SU-DHL-6 (cell line): ENCODE results near the gene RARB.

ENCODE experiments used
- H2AFZ ChIP-seq: fragments of 200-600 bp; sonication (generic); 2 replicates; pipeline ENCODE4 v1.6.1; 2014; ENCODE audit warnings: low read depth, mild to moderate bottlenecking, moderate library complexity, mixed read lengths, antibody characterized with exemption, low read length; ENCODE audit not compliant: severe bottlenecking
- H3F3A ChIP-seq: fragments of 200-600 bp; shearing (Covaris generic); 2 replicates; pipeline ENCODE4 v1.6.0; 2016; ENCODE audit warnings: antibody characterized with exemption, mild to moderate bottlenecking; ENCODE audit not compliant: insufficient read depth
- H3K27ac ChIP-seq: fragments of 200-600 bp; sonication (generic); 2 replicates; pipeline ENCODE4 v1.5.1; 2016; ENCODE audit warnings: low read depth, mild to moderate bottlenecking, low read length, moderate library complexity, mixed read lengths
- H3K27me3 ChIP-seq: fragments of 200-600 bp; sonication (generic), shearing (Covaris generic); 2 replicates; pipeline ENCODE4 v1.6.0; 2014; ENCODE audit warnings: mild to moderate bottlenecking, low read length
- H3K36me3 ChIP-seq: fragments of 200-600 bp; sonication (generic); 2 replicates; pipeline ENCODE4 v1.6.1; 2014; ENCODE audit warnings: mild to moderate bottlenecking, low read length, mixed read lengths
- H3K4me2 ChIP-seq: fragments of 300-600, 200-600 bp; shearing (Covaris generic), sonication (generic); 2 replicates; pipeline ENCODE4 v1.6.0; 2014; ENCODE audit warnings: low read length, low read depth, mild to moderate bottlenecking; ENCODE audit not compliant: poor library complexity, severe bottlenecking
- H3K4me3 ChIP-seq: fragments of 200-600 bp; sonication (generic); 2 replicates; pipeline ENCODE4 v1.5.1; 2014; ENCODE audit warnings: antibody characterized with exemption, low read length, mild to moderate bottlenecking, mixed read lengths; ENCODE audit not compliant: insufficient read depth, poor library complexity, severe bottlenecking
- H3K79me2 ChIP-seq: fragments of 200-600 bp; sonication (generic); 2 replicates; pipeline ENCODE4 v1.6.1; 2014; ENCODE audit warnings: mild to moderate bottlenecking, low read length, moderate library complexity; ENCODE audit not compliant: insufficient read depth
- H3K9ac ChIP-seq: fragments of 200-600 bp; sonication (generic); 2 replicates; pipeline ENCODE4 v1.7.0; 2014; ENCODE audit warnings: mild to moderate bottlenecking, low read length
- H3K9me2 ChIP-seq: fragments of 200-600 bp; sonication (generic); replicated peaks from 2 replicates; pipeline ENCODE4 v1.6.1; 2014; ENCODE audit warnings: low read length; ENCODE audit not compliant: insufficient read depth
- H3K9me3 ChIP-seq: fragments of 200-600 bp; sonication (generic); 2 replicates; pipeline ENCODE4 v1.6.1; 2014; ENCODE audit warnings: low read length, mixed read lengths; ENCODE audit not compliant: insufficient read depth
- H4K20me1 ChIP-seq: fragments of 200-600 bp; sonication (generic); 2 replicates; pipeline ENCODE4 v1.6.1; 2014; ENCODE audit warnings: low read depth, mild to moderate bottlenecking, antibody characterized with exemption, low read length, moderate library complexity, mixed read lengths
- CTCF ChIP-seq: fragments of 200-600 bp; sonication (generic); IDR thresholded peaks from one replicate; pipeline ENCODE4 v1.5.1; 2017; ENCODE audit warnings: antibody characterized with exemption, mild to moderate bottlenecking, low read length, moderate library complexity; ENCODE audit not compliant: insufficient read depth, poor library complexity, severe bottlenecking
- EZH2phosphoT487 ChIP-seq: fragments of 200-600 bp; sonication (generic), shearing (Covaris generic); conservative IDR thresholded peaks from 2 replicates; pipeline ENCODE4 v1.6.1; 2018; ENCODE audit warnings: mild to moderate bottlenecking, antibody characterized with exemption, low read length, moderate library complexity, mixed read lengths

Gene RARB

GRCh38 chr3:25416176-25416575, 11.9 kb upstream of the RARB start:
- Histone ChIP-seq H3K36me3 (no peaks in the 10 kb centered on the region), H4K20me1 (no peaks in the 10 kb centered on the region), H2AFZ (no peak overlapping the region), H3F3A (no peaks in the 10 kb centered on the region), H3K27ac (no peak overlapping the region), H3K79me2 (no peaks in the 10 kb centered on the region), H3K9ac (no peak overlapping the region), H3K9me3 (no peaks in the 10 kb centered on the region), H3K27me3 (no peaks in the 10 kb centered on the region), H3K4me2 (no peak overlapping the region), H3K9me2 (no peaks in the 10 kb centered on the region), H3K4me3 (no peak overlapping the region)
- TF ChIP-seq EZH2phosphoT487: no peak
- TF ChIP-seq CTCF: no peak

GRCh38 chr3:25418596-25418995, 9.5 kb upstream of the RARB start:
- TF ChIP-seq EZH2phosphoT487 (no peak), CTCF (no peak)
- Histone ChIP-seq H3K4me3 (no peak overlapping the region), H2AFZ (no peak overlapping the region), H3F3A (no peaks in the 10 kb centered on the region), H3K9me2 (no peaks in the 10 kb centered on the region), H3K27ac (no peak overlapping the region), H3K9ac (no peak overlapping the region), H4K20me1 (no peaks in the 10 kb centered on the region), H3K36me3 (no peaks in the 10 kb centered on the region), H3K79me2 (no peaks in the 10 kb centered on the region), H3K27me3 (no peaks in the 10 kb centered on the region), H3K9me3 (no peaks in the 10 kb centered on the region), H3K4me2 (no peak overlapping the region)

- no peak overlapping the region for H2AFZ ChIP-seq
- no peak overlapping the region for H3K4me2 ChIP-seq
- no peaks in the 10 kb centered on the region for H3K9me3 ChIP-seq
These were observed 8.8 kb upstream of the RARB start for GRCh38 chr3:25419251-25419650.

More at GRCh38 chr3:25419251-25419650, 8.8 kb upstream of the RARB start:
- no peak overlapping the region for H3K27ac ChIP-seq
- no peaks in the 10 kb centered on the region for H3K79me2 ChIP-seq
- no peak overlapping the region for H3K4me3 ChIP-seq
- H4K20me1 ChIP-seq: no peaks in the 10 kb centered on the region
- H3F3A ChIP-seq: no peaks in the 10 kb centered on the region
- TF ChIP-seq EZH2phosphoT487 (no peak), CTCF (no peak)
- no peak overlapping the region for H3K9ac ChIP-seq
- no peaks in the 10 kb centered on the region for H3K9me2 ChIP-seq
- H3K27me3 ChIP-seq: no peaks in the 10 kb centered on the region
- no peaks in the 10 kb centered on the region for H3K36me3 ChIP-seq
